HG03280 (cell line): ENCODE data around the gene LYRM9.
"Not testable (repeated sequence)": the region's sequence is repeated elsewhere in the genome, so short reads cannot be mapped to it uniquely, and the experiment has no call there.

Experiments used
- ATAC-seq: cut with Tn5 transposase; IDR thresholded peaks from one replicate; pipeline ENCODE4 v1.9.1; 2021; ENCODE audit warnings: mild to moderate bottlenecking, moderate library complexity; ENCODE audit not compliant: unreplicated experiment

LYRM9 gene

GRCh38 chr17:27878776-27879562 lies 14.2 kb downstream of the LYRM9 start:
- ATAC-seq = no peak

GRCh38 chr17:27873746-27874145 lies 19.4 kb downstream of the LYRM9 start:
- no peak for ATAC-seq

- no peak for ATAC-seq
Measured at GRCh38 chr17:27873211-27873610, 20.0 kb downstream of the LYRM9 start.

- no peak for ATAC-seq
Measured at GRCh38 chr17:27872776-27873175, 20.4 kb downstream of the LYRM9 start.

GRCh38 chr17:27871407-27871806 lies 21.8 kb downstream of the LYRM9 start:
- no peak for ATAC-seq

GRCh38 chr17:27870345-27870744 lies 22.8 kb downstream of the LYRM9 start:
- ATAC-seq = no peak

- ATAC-seq = no peak
Measured at GRCh38 chr17:27868565-27868964, 24.6 kb downstream of the LYRM9 start.

GRCh38 chr17:27862840-27863239 lies 30.3 kb downstream of the LYRM9 start:
- ATAC-seq = no peak

- ATAC-seq = no peak
Measured at GRCh38 chr17:27862004-27862403, 31.2 kb downstream of the LYRM9 start.

GRCh38 chr17:27860971-27861664 lies 32.0 kb downstream of the LYRM9 start:
- no peak for ATAC-seq

- ATAC-seq = no peak
Measured at GRCh38 chr17:27858621-27859305, 34.4 kb downstream of the LYRM9 start.

- no peak for ATAC-seq
Measured at GRCh38 chr17:27856676-27857432, 36.3 kb downstream of the LYRM9 start.

- ATAC-seq = no peak
Measured at GRCh38 chr17:27855454-27855853, 37.7 kb downstream of the LYRM9 start.

- no peak for ATAC-seq
Measured at GRCh38 chr17:27854163-27854562, 39.0 kb downstream of the LYRM9 start.

- ATAC-seq = no peak
Measured at GRCh38 chr17:27853091-27853490, 40.1 kb downstream of the LYRM9 start.

GRCh38 chr17:27849474-27850185 lies 43.5 kb downstream of the LYRM9 start:
- ATAC-seq = no peak

- ATAC-seq = no peak
Measured at GRCh38 chr17:27848931-27849330, 44.2 kb downstream of the LYRM9 start.

GRCh38 chr17:27846808-27847307 lies 46.3 kb downstream of the LYRM9 start:
- not testable (repeated sequence) for ATAC-seq

GRCh38 chr17:27846042-27846655 lies 47.0 kb downstream of the LYRM9 start:
- ATAC-seq = no peak
